Subcutaneous adipose tissue (tissue), 4 donors: ENCODE results near the gene CDH1. TPM values are rescaled to one million over a fixed set of nuclear protein-coding genes. Genes with fewer than 3 reads are reported as not detected.

Experiments
- total RNA-seq, 4 donors: library from RNA; depleted of rRNA; stranded (reverse); fragments of >200 nt; gene quantifications; one replicate each; pipeline ENCODE4 v1.1.0, GENCODE V29; 2016
- TF ChIP-seq, protein P1 (sequence below): fragments of 450-650 bp; IDR thresholded peaks from one replicate; pipeline ENCODE4 v1.5.1; 2016; ENCODE audit warnings: low read depth, mild to moderate bottlenecking, control low read depth, antibody characterized with exemption, moderate library complexity

Gene CDH1
- total RNA-seq, 4 donors from 2014 or later: 0.17 to 0.98 TPM; not detected in 2

DNA sequence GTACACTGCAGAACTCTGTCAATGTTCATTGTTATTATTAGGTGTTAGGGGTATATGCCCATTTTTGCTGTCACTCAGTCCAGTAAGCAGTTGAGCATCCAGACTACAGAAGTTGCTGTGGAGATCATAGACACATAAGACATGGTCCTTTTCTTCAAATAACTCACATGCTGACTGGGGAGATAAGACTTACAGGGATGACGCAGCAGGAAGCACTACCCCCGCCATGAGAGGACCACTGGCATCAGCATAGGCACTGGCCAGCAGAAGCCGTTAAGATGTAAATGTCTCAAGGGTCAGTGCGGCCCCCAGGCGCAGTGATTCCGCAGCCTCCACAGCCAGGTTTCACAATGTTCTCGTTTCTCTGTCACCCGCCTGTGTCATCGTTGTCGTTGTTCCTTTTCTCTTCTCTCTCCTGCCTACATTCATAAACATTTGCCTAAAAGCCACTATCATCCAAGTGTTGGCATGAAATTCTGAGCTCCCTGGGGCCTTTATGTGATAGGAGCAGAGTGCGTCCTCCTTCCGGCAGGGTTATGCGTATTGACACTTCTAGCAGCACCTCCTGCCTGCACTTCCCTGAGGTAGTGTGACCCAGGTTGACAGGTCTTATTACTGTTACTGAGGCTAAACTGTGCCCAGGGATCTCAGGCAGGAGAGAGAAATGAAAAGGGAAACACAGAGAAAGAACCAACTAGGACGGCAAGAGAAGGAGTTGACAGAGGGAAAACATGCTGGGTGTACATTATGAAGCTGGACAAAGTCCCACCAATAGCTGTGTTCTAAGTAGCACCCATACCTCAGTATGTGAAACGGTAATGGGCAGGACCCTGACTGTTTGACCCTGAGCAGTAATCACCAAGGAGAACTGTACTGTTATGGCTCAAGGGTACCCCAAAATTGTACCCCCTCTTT is 124.1 kb downstream of the CDH1 start:
- TF ChIP-seq, protein P1, sequence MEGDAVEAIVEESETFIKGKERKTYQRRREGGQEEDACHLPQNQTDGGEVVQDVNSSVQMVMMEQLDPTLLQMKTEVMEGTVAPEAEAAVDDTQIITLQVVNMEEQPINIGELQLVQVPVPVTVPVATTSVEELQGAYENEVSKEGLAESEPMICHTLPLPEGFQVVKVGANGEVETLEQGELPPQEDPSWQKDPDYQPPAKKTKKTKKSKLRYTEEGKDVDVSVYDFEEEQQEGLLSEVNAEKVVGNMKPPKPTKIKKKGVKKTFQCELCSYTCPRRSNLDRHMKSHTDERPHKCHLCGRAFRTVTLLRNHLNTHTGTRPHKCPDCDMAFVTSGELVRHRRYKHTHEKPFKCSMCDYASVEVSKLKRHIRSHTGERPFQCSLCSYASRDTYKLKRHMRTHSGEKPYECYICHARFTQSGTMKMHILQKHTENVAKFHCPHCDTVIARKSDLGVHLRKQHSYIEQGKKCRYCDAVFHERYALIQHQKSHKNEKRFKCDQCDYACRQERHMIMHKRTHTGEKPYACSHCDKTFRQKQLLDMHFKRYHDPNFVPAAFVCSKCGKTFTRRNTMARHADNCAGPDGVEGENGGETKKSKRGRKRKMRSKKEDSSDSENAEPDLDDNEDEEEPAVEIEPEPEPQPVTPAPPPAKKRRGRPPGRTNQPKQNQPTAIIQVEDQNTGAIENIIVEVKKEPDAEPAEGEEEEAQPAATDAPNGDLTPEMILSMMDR: no peak

- TF ChIP-seq, protein P1: no peak
Measured at GRCh38 chr16:68866933-68867332, 129.8 kb downstream of the CDH1 start.

DNA sequence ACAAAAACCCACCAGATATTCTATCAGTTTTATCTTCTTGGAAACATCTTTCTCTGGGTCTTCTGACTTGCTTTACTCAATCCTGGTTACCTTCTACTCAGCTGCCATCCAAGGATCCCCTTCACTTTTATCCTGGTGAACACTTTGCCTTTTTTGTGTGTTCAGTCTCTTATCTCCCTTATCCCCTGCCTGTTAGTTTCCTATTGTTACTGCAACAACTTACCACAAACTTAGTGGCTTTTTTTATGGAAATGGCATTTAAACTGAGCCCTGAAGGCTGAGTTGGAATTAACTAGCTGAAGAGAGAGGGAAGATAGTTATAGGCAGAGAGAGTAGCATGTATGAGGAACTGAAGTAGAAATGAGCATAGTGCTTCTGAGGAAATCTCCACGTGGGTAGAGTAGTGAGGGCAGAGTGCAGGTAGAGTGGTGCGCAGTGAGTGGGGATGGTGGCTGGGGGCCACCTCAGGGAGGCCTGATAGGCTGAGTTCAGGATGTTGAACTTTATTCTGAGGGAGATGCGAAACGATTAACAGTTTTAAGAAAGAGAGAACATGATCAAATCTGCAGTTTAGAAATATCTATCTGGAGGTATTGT is 132.5 kb downstream of the CDH1 start:
- TF ChIP-seq, protein P1: no peak

DNA sequence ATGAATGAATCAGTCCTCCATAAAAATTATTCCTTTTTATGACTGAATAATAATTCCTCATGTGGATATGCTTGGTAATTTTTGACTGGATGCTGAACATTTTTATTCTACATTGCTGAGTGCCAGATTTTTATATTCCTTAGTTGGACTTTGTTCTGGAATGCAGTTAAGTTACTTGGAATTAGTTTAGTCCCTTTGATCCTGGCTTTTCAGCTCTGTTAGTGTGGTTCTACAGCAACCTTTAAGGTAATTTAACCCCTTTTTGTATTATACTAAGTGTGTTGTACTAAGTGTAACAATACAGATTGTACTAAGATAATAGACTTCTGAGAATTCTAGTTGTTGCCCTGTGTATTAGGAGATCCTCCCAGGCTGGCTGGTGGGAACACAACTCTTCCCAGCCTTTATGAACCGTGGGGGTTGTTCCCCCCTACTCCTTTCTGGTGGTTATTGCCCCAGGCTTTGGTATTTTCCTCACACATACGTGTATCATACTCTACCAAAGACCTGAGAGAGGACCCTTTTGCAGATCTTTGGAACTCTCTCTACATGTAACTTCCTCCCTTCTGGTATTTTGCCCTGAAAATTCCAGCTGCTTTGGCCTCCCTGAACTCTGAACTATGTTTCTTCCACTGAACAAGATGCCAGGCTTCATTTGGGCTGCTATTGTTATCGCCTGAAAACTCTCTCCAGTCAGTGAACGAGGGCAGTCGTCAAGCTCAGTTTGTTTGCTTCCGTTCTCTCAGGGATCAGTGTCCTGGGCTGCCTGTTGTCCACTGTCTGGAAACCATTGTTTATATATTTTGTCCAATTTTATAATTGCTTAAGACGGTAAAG is 136.8 kb downstream of the CDH1 start:
- TF ChIP-seq, protein P1: no peak

GRCh38 chr16:68875871-68876270 is 138.8 kb downstream of the CDH1 start:
- TF ChIP-seq, protein P1: no peak

DNA sequence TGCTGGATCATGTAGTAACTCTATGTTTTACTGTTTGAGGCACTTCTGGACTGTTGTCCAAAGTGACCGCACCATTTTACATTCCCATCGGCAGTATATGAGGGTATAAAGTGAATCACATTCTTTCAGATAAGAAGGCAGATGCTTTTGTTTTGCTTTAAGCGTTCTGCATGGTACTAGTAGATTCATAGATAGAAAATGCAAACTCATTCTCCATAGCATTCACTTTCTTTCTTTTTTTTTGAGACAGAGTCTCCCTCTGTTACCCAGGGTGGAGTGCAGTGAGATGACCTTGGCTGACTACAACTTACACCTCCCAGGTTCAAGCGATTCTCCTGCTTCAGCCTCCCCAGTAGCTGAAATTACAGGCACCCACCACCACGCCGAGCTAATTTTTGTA is 146.6 kb downstream of the CDH1 start:
- TF ChIP-seq, protein P1: no peak

- TF ChIP-seq, protein P1: no peak
Measured at GRCh38 chr16:68884401-68884800, 147.3 kb downstream of the CDH1 start.
